ENCODE data around the gene GHRHR.

GHRHR gene

DNA sequence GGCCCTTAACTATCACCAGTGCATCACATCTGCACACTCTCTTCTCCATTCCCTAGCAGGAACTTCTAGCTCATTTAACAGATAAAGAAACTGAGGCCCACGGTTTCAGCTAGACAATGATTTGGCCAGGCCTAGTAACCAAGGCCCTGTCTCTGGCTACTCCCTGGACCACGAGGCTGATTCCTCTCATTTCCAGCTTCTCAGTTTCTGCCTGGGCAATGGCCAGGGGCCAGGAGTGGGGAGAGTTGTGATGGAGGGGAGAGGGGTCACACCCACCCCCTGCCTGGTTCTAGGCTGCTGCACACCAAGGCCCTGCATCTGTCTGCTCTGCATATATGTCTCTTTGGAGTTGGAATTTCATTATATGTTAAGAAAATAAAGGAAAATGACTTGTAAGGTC lies 38.6 kb upstream of the GHRHR start:
- no peak for DNase-seq (ENCODE audit: low read depth)
- TF ChIP-seq, protein P1, sequence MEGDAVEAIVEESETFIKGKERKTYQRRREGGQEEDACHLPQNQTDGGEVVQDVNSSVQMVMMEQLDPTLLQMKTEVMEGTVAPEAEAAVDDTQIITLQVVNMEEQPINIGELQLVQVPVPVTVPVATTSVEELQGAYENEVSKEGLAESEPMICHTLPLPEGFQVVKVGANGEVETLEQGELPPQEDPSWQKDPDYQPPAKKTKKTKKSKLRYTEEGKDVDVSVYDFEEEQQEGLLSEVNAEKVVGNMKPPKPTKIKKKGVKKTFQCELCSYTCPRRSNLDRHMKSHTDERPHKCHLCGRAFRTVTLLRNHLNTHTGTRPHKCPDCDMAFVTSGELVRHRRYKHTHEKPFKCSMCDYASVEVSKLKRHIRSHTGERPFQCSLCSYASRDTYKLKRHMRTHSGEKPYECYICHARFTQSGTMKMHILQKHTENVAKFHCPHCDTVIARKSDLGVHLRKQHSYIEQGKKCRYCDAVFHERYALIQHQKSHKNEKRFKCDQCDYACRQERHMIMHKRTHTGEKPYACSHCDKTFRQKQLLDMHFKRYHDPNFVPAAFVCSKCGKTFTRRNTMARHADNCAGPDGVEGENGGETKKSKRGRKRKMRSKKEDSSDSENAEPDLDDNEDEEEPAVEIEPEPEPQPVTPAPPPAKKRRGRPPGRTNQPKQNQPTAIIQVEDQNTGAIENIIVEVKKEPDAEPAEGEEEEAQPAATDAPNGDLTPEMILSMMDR (IDR thresholded peaks at IDR 0.05; ENCODE audit: low read depth, low read length) = no peak
- TF ChIP-seq, protein P2, sequence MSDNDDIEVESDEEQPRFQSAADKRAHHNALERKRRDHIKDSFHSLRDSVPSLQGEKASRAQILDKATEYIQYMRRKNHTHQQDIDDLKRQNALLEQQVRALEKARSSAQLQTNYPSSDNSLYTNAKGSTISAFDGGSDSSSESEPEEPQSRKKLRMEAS (IDR thresholded peaks at IDR 0.05; ENCODE audit: low read depth, low read length) = no peak
- TF ChIP-seq MYC (IDR thresholded peaks at IDR 0.05; ENCODE audit: low read depth, low read length) (no peak), POLR2A (IDR thresholded peaks at IDR 0.05; ENCODE audit: extremely low read depth, insufficient read length) (no peak)
- no peak overlapping the region for H3K4me3 ChIP-seq (ENCODE audit: low read depth, low read length)

DNA sequence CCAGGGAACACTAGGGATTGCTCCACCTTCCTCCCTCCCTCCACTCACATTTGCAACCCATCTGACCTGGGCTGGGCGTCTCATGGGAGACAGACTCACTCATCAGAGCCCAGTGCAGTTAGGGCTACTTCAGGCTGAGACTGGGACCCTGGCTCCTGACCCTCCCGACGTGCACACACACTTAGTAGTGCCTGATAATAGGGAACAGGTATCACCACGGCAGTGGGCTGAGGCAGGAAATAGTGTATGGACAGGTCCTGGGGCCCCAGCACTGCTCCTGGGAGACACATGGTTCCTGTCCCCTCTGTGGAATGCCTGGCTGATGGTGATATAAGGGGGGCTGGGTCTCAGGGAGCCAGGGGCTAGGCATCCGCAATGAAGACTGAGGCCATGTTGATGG lies 37.8 kb upstream of the GHRHR start:
- TF ChIP-seq, protein P1 (IDR thresholded peaks at IDR 0.05; ENCODE audit: low read depth, low read length) = no peak
- TF ChIP-seq, protein P2 (IDR thresholded peaks at IDR 0.05; ENCODE audit: low read depth, low read length) = no peak
- no peak for TF ChIP-seq POLR2A (IDR thresholded peaks at IDR 0.05; ENCODE audit: extremely low read depth, insufficient read length)
- no peak for TF ChIP-seq MYC (IDR thresholded peaks at IDR 0.05; ENCODE audit: low read depth, low read length)
- DNase-seq (ENCODE audit: low read depth) = no peak
- no peak overlapping the region for H3K4me3 ChIP-seq (ENCODE audit: low read depth, low read length)

DNA sequence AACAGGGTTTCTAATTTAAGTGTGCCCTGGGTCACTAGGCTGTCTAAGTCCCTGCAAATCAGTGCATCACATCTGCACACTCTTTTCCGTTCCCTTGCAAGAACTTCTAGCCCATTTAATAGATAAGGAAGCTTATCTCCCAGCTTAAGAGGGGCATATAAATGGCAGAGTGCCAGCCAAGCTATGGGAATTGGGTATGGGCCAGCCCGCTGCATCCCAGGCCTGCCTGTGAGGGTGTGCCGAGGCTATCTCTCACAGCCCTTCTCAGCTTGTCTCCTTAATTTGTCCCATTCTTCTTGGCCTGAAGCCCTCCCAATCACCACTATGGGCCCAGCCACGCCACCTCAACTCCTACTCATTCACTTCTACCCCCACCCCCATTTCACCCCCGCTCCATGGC lies 37.4 kb upstream of the GHRHR start:
- TF ChIP-seq, protein P2 (IDR thresholded peaks at IDR 0.05; ENCODE audit: low read depth, low read length) = no peak
- TF ChIP-seq, protein P1 (IDR thresholded peaks at IDR 0.05; ENCODE audit: low read depth, low read length) = no peak
- TF ChIP-seq POLR2A (IDR thresholded peaks at IDR 0.05; ENCODE audit: extremely low read depth, insufficient read length) = no peak
- no peak for TF ChIP-seq MYC (IDR thresholded peaks at IDR 0.05; ENCODE audit: low read depth, low read length)
- no peak for DNase-seq (ENCODE audit: low read depth)
- H3K4me3 ChIP-seq (ENCODE audit: low read depth, low read length) = no peak overlapping the region

DNA sequence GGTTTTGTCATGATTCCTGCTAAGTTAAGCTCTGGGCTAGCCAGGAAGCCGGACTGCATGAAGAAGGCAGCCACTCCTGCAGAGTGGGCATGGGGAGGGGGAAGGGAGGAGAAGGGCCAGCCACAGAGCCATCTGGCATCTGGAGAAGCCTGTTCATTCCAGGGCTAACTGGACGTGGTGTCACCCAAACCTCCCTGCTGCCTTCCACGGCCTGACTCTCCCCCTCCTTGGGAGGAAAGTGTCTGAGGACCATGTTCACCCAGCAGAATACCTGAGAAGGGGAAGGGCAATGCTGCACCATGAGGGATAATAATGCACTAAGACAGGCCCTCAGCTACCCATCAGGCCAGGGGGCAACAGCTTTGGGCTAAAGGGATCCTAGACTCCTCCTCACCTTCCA lies 36.7 kb upstream of the GHRHR start:
- no peak overlapping the region for H3K4me3 ChIP-seq (ENCODE audit: low read depth, low read length)
- TF ChIP-seq, protein P1 (IDR thresholded peaks at IDR 0.05; ENCODE audit: low read depth, low read length) = no peak
- TF ChIP-seq POLR2A (IDR thresholded peaks at IDR 0.05; ENCODE audit: extremely low read depth, insufficient read length) = no peak
- TF ChIP-seq MYC (IDR thresholded peaks at IDR 0.05; ENCODE audit: low read depth, low read length) = no peak
- TF ChIP-seq, protein P2 (IDR thresholded peaks at IDR 0.05; ENCODE audit: low read depth, low read length) = no peak
- no peak for DNase-seq (ENCODE audit: low read depth)

DNA sequence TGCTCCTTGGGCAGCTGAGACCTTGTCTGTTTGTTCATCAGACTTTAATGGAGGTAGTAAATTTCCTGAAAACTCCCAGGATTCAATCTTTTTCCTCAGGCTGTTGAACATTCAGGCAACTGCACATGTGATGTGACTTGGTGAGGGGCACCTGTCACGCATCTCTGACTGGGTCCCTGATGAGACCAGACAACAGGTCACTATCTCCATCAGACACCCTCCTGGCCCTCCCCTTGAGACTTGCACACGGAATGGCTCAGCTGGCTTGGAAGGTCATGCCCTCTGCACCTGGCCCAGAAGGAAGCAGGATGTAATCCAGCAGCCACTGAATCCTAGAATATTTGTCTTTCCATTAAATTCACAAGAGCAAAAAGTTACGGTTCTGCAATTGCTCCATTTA lies 36.2 kb upstream of the GHRHR start:
- no peak for TF ChIP-seq POLR2A (IDR thresholded peaks at IDR 0.05; ENCODE audit: extremely low read depth, insufficient read length)
- TF ChIP-seq, protein P2 (IDR thresholded peaks at IDR 0.05; ENCODE audit: low read depth, low read length) = no peak
- TF ChIP-seq, protein P1 (IDR thresholded peaks at IDR 0.05; ENCODE audit: low read depth, low read length) = no peak
- TF ChIP-seq MYC (IDR thresholded peaks at IDR 0.05; ENCODE audit: low read depth, low read length) = no peak
- H3K4me3 ChIP-seq (ENCODE audit: low read depth, low read length) = no peak overlapping the region
- no peak for DNase-seq (ENCODE audit: low read depth)

Measured in NB4 (cell line).